OCI-LY1 (cell line): ENCODE data around the gene RBM46.

Source experiments
- H2AFZ ChIP-seq: fragments of 200-600 bp; sonication (generic), shearing (Covaris generic); 2 replicates; pipeline ENCODE4 v1.6.0; 2014; ENCODE audit warnings: antibody characterized with exemption, mild to moderate bottlenecking, low read length
- H3F3A ChIP-seq: fragments of 200-600 bp; sonication (generic), shearing (Covaris generic); 2 replicates; pipeline ENCODE4 v1.6.0; 2014; ENCODE audit warnings: mild to moderate bottlenecking, antibody characterized with exemption, low read length, moderate library complexity; ENCODE audit not compliant: insufficient read depth
- H3K27ac ChIP-seq: fragments of 200-600 bp; sonication (generic); 2 replicates; pipeline ENCODE4 v1.5.1; 2014; ENCODE audit warnings: low read length, mixed run types, mild to moderate bottlenecking, low read depth; ENCODE audit not compliant: poor library complexity, severe bottlenecking
- H3K27me3 ChIP-seq: fragments of 200-600 bp; sonication (generic); 2 replicates; pipeline ENCODE4 v1.6.0; 2014; ENCODE audit warnings: antibody characterized with exemption, mild to moderate bottlenecking, low read length, moderate library complexity; ENCODE audit not compliant: insufficient read depth
- H3K36me3 ChIP-seq: fragments of 200-600 bp; sonication (generic); 2 replicates; pipeline ENCODE4 v1.6.1; 2014; ENCODE audit warnings: mild to moderate bottlenecking, antibody characterized with exemption, low read length, moderate library complexity, mixed read lengths; ENCODE audit not compliant: insufficient read depth
- H3K4me1 ChIP-seq: fragments of 200-600 bp; sonication (generic); 2 replicates; pipeline ENCODE4 v1.5.1; 2014; ENCODE audit warnings: mild to moderate bottlenecking, low read length, moderate library complexity; ENCODE audit not compliant: insufficient read depth, severe bottlenecking
- H3K4me2 ChIP-seq: fragments of 200-600 bp; sonication (generic), shearing (Covaris generic); 2 replicates; pipeline ENCODE4 v1.6.1; 2014; ENCODE audit warnings: low read length
- H3K4me3 ChIP-seq: fragments of 200-600 bp; sonication (generic); 2 replicates; pipeline ENCODE4 v1.5.1; 2014; ENCODE audit warnings: low read length, low read depth, mild to moderate bottlenecking, mixed read lengths; ENCODE audit not compliant: poor library complexity, severe bottlenecking
- H3K79me2 ChIP-seq: fragments of 200-600 bp; shearing (Covaris generic); 2 replicates; pipeline ENCODE4 v1.6.1; 2016; ENCODE audit warnings: mixed run types, low read length, mixed read lengths; ENCODE audit not compliant: insufficient read depth
- H3K9ac ChIP-seq: fragments of 200-600 bp; sonication (generic), shearing (Covaris generic); 2 replicates; pipeline ENCODE4 v1.6.1; 2014; ENCODE audit warnings: mild to moderate bottlenecking, low read length, mixed read lengths
- H3K9me2 ChIP-seq: fragments of 200-600 bp; sonication (generic), shearing (Covaris generic); 2 replicates; pipeline ENCODE4 v1.6.1; 2014; ENCODE audit warnings: low read depth, mild to moderate bottlenecking, low read length, mixed read lengths
- H3K9me3 ChIP-seq: fragments of 200-600 bp; shearing (Covaris generic); 2 replicates; pipeline ENCODE4 v1.6.1; 2014; ENCODE audit warnings: low read length, mixed read lengths
- H4K20me1 ChIP-seq: fragments of 200-600 bp; sonication (generic), shearing (Covaris generic); 2 replicates; pipeline ENCODE4 v1.6.0; 2016; ENCODE audit warnings: mild to moderate bottlenecking, low read length; ENCODE audit not compliant: insufficient read depth
- CTCF ChIP-seq: fragments of 200-600 bp; sonication (generic), shearing (Covaris generic); IDR thresholded peaks from 2 replicates; pipeline ENCODE4 v1.5.1; 2017; ENCODE audit warnings: mild to moderate bottlenecking, antibody characterized with exemption, low read length, moderate library complexity, mixed read lengths
- EZH2 ChIP-seq: fragments of 200-600 bp; sonication (generic), shearing (Covaris generic); IDR thresholded peaks from 2 replicates; pipeline ENCODE4 v1.8.0; 2017; ENCODE audit warnings: borderline replicate concordance, mixed run types, mild to moderate bottlenecking, antibody characterized with exemption, low read length, moderate library complexity, mixed read lengths

Gene RBM46

GRCh38 chr4:154781126-154781982, at the start of gene RBM46:
TSS of gene RBM46 (plus strand) at chr4:154781272. CDS start at chr4:154796753, 15,481 bp downstream.
- H3K9ac ChIP-seq: no peak within 1 kb of the TSS
- no peak within 1 kb of the TSS for H2AFZ ChIP-seq
- H3K4me3 ChIP-seq: no peak within 1 kb of the TSS
- TF ChIP-seq CTCF (no peak), EZH2 (no peak)
- H4K20me1 ChIP-seq: no peaks in the 10 kb centered on the region
- H3F3A ChIP-seq: no peaks in the 10 kb centered on the region
- no peak within 1 kb of the TSS for H3K27ac ChIP-seq
- no peaks in the 10 kb centered on the region for H3K9me2 ChIP-seq
- H3K9me3 ChIP-seq: no peaks in the 10 kb centered on the region
- H3K4me1 ChIP-seq: no peaks in the 10 kb centered on the region
- H3K27me3 ChIP-seq: no peaks in the 10 kb centered on the region
- no peaks in the 10 kb centered on the region for H3K79me2 ChIP-seq
- no peak within 1 kb of the TSS for H3K4me2 ChIP-seq
- H3K36me3 ChIP-seq: no peaks in the 10 kb centered on the region

- H3K9ac ChIP-seq: no peak overlapping the region
- H3K4me1 ChIP-seq: no peaks in the 10 kb centered on the region
- no peaks in the 10 kb centered on the region for H3K27me3 ChIP-seq
- no peak overlapping the region for H3K4me3 ChIP-seq
- H3K9me2 ChIP-seq: no peaks in the 10 kb centered on the region
- H3K36me3 ChIP-seq: no peaks in the 10 kb centered on the region
- no peaks in the 10 kb centered on the region for H3K9me3 ChIP-seq
- no peak overlapping the region for H3K4me2 ChIP-seq
- TF ChIP-seq EZH2 (no peak), CTCF (no peak)
- H3K27ac ChIP-seq: no peak overlapping the region
- H4K20me1 ChIP-seq: no peaks in the 10 kb centered on the region
- no peaks in the 10 kb centered on the region for H3K79me2 ChIP-seq
- no peaks in the 10 kb centered on the region for H3F3A ChIP-seq
- H2AFZ ChIP-seq: no peak overlapping the region
Observed at GRCh38 chr4:154731756-154732155, 49.3 kb upstream of the RBM46 start.

GRCh38 chr4:154732669-154733068, 48.4 kb upstream of the RBM46 start:
- TF ChIP-seq CTCF (no peak), EZH2 (no peak)
- H2AFZ ChIP-seq: no peak overlapping the region
- H4K20me1 ChIP-seq: no peaks in the 10 kb centered on the region

More at GRCh38 chr4:154732669-154733068, 48.4 kb upstream of the RBM46 start:
- H3K79me2 ChIP-seq: no peaks in the 10 kb centered on the region
- no peak overlapping the region for H3K4me3 ChIP-seq
- H3K4me1 ChIP-seq: no peaks in the 10 kb centered on the region
- no peak overlapping the region for H3K9ac ChIP-seq
- no peaks in the 10 kb centered on the region for H3F3A ChIP-seq
- H3K4me2 ChIP-seq: no peak overlapping the region
- H3K9me2 ChIP-seq: no peaks in the 10 kb centered on the region
- no peaks in the 10 kb centered on the region for H3K27me3 ChIP-seq
- H3K36me3 ChIP-seq: no peaks in the 10 kb centered on the region
- no peak overlapping the region for H3K27ac ChIP-seq
- no peaks in the 10 kb centered on the region for H3K9me3 ChIP-seq
